ENCODE measurements around the gene LNPK. TPM values are rescaled to one million over a fixed set of nuclear protein-coding genes. Genes with fewer than 3 reads are reported as not detected.
"Not testable (repeated sequence)": the region's sequence is repeated elsewhere in the genome, so short reads cannot be mapped to it uniquely, and the experiment has no call there.

The LNPK gene, protein sequence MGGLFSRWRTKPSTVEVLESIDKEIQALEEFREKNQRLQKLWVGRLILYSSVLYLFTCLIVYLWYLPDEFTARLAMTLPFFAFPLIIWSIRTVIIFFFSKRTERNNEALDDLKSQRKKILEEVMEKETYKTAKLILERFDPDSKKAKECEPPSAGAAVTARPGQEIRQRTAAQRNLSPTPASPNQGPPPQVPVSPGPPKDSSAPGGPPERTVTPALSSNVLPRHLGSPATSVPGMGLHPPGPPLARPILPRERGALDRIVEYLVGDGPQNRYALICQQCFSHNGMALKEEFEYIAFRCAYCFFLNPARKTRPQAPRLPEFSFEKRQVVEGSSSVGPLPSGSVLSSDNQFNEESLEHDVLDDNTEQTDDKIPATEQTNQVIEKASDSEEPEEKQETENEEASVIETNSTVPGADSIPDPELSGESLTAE
- polyA plus RNA-seq (2013, experiment 1 of 2; ENCODE audit: insufficient read length) = 28.9 TPM
- 28.4 TPM for polyA plus RNA-seq (2013, experiment 2 of 2; ENCODE audit: insufficient read length)

GRCh38 chr2:176001916-176002687 lies at the start of gene LNPK:
Gene LNPK, minus strand, starts transcription at chr2:176002267. Its CDS starts 6,683 bp downstream, at chr2:175995584.
- DNase-seq = peak; percentile 87

DNA sequence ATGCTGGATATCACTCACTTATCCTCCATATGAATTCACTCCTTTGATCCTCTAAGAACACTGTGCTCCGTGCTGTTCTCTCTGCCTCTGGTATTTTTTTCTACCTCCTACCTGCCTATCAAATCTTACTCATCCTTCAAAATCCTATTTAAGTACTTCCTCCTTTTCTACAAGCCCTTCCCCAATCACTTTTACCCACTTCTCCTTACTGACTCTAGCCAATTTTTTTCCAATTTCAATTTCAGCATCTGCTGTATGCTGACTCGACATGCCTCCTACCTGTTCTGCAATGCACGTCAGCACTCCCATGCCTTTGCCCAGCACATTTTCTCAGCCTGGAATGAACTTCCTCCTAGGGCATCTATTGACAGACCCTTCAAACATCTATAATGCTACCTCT lies 37.3 kb upstream of the LNPK start:
- DNase-seq = no peak

DNA sequence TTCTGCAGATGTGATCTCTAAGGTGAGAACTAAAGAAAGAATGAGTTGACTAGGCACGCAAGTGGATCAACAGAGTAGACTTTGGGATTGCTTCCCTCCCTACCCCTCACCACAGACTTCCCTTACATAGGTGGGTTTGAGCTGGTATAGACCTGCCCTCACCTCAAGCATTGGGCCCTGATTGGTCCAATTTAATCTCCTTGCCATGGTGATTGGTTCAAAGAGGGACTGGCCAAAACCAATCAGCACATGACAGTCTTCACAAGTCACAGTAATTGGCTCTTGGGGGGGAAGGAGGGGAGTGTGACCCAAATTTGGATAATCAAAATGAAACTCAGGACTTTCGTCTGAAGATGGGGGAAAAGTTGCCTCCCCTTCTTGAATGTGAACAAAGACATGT lies 36.6 kb upstream of the LNPK start:
- DNase-seq = no peak

DNA sequence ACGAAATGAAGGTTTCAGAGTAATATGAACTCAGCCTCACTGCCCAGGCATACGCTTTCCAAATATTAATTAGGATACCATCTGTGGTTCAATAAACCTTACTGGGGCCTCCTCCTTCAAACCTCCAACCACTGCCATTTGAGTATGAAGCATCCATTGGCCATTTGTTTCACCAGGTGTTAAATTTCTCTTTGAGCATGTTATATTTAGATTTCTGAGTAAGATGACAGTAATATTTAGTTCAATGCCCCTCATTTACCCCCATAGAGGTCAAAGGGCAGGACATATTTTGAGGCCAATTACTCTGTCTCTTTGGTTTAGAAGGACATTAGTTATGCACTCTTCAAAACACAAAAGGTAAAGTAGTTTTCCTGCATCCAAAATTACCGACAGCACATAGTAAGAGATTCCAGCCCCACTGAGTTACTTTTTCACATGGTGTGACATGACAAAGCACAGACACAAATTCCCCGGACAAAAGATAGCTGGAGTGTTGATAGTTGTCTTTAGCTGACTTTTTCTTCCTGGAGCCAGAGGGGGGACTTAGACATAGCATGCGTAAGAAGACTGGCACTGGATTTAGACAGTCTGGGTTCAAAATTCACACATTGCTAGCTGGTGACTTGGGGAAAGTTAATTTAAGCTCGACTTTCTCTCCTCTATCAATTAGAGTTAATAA lies 33.1 kb upstream of the LNPK start:
- no peak for DNase-seq

- DNase-seq = no peak
These were observed 25.7 kb upstream of the LNPK start for GRCh38 chr2:176027806-176028205.

- DNase-seq = no peak
These were observed 23.9 kb upstream of the LNPK start for GRCh38 chr2:176025932-176026331.

DNA sequence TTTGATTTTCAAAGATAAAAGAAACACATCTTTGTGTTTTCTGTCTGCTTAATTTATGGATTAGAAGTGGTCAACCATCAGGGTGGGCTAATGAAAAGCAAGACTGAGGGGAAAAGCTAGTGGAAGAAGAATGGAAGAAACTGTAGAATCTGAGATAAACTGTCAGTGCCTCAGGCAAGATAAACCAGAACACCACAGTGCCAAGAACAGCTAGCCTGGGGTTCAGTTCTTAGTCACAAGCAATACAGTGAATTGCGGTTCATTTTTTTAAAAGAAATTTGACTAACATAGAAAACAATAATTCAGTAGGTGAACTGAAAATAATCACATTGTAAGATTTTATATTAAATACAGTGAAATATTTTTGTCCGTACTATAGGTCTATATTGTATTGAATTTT lies 22.0 kb upstream of the LNPK start:
- DNase-seq = no peak

DNA sequence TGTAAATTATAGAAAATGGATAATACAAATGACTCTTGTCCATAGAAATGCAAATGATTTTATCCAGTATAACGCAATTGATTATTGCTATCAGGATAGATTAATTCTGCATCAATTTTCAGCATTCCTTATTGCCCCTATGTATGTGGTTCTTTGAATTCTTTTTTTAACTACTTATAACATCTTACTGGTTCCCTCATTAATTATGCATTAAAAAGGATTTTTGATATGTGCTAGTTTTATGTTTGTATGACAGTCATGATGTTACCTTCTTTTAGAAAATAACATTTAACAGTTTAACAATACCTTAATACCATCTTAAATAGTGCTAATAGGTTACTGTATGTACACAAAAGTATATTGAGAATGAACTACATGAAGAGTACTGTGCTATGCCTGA lies 20.0 kb upstream of the LNPK start:
- no peak for DNase-seq

DNA sequence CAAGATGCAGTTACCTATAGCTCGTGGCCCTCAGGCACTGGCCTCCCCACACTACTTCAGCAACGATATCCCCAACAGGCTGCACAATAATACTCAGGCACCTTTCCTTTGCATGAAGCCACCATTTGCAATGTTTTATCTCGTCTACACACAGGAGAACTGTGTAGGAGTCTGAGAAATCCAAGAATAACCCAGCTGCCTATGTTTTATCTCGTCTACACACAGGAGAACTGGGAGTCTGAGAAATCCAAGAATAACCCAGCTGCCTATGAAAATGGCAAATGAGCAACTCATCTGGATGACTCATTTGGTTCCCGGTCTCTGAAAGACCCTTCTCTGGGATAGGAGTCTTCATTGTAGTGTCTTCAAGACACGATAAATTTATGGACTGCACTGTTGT lies 18.3 kb upstream of the LNPK start:
- DNase-seq = no peak

DNA sequence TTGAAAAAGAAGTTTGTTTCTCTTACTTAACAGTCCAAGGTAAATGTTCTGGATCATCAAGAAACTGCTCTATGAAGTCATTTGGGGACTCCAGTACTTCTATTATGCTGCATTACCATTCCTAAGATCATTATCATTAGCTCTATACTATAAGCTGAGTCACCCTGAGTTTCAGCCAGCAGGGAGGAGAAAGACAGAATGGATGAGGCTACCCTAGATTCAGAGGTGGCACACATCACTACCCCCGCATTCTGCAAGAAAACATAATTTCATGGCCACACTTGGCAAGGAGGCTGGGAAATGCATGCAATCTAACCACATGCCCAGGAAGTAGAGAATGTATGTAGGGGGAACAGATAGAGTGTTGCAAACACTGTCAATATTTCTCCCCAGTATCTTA lies 16.6 kb upstream of the LNPK start:
- peak; percentile 50 for DNase-seq

GRCh38 chr2:176009445-176009844 lies 7.4 kb upstream of the LNPK start:
- DNase-seq = no peak

DNA sequence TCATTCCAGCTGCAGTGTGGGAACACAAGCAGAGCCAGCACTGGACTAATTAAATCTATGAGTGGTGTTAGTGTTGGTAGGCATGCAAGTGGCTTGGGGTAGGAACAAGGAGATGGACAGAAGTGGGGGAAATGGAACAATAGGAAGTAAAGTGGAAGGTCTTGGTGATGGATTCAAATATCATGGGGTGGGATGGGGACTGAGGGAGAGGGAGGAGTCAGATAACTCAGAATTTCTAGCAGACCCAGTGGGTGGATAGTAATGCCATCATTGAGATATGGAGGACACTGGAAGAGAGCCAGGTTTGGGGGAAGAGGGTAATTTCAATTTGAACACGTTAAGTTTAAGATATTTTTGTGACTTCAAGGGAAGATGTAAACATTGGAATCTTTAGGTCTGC lies 2.9 kb upstream of the LNPK start:
- no peak for DNase-seq

- no peak for DNase-seq
These were observed 1.9 kb upstream of the LNPK start for GRCh38 chr2:176003958-176004357.

DNA sequence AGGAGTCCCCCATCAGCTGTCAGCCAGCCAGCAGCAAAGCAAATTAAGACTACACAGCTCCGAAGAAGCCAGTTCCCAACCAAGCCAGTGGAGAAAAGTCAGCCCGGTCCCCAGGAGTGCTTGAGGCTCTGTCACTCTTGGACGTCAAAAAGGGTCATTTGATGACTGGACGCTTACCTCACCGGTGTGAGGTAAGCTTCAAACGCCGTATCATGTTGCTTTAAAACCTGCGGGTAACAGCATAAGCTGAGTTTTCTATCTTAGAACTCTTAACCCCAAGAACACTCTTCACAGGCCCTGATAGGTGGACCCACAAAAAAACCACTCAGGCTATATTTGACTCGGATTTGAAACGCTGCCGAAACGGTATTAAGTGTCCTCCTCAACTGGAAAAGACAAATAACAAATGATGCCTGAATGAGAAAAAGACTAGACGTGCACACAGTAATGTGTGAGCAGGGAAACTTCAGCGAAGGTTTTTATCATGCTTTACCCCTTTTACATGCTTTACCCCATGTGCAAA lies 682 bp upstream of the LNPK start:
- DNase-seq = peak; percentile 10

DNA sequence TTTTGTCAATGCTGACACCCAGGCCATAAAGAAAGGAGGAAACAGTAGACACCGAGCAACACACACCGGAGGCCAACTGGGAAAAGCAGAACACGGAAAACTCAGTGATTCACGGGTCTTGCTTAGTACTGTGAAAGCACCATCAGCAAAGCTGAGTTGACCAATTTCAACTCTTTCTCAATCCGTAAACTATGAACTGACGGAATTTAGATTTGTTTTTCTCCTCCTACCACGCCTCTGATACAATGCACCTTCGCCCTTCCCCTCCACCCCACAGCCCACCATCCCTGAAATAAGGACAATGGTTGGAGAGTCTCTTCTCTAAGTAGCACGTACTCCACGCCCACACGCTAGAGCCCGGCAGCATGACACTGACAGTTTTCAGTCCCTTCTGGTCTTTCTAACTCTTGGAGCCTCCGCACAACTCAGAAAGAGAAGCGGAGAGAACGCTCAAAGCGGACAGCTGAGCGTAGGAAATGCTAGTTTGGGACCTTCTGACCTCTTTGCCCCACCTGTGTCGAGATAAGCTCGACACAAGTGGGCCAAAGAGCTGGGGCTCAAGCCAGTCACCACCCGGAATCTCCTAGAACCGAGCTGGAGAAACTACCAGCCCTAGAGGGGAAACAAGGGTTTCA lies 669 bp downstream of the LNPK start:
- DNase-seq = peak; percentile 34

- no peak for DNase-seq
These were observed 2.7 kb downstream of the LNPK start for GRCh38 chr2:175999283-175999819.

DNA sequence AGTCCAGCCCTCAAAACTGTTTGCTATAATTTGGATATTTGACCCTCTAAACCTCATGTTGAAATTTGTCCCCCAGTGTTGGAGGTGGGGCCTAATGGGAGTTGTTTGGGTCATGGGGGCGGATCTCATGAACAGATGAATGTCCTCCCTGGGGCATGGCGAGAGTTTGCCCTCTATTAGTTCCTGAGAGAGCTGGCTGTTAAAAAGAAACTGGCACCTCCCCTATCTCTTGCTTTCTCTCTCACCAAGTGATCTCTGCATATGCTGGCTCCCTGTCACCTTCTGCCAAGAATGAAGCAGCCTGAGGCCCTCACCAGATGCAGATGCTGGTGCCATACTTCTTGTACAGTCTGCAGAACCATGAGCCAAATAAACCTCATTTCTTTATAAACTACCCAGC lies 12.0 kb downstream of the LNPK start:
- no peak for DNase-seq

- DNase-seq = not testable (repeated sequence)
These were observed 14.9 kb downstream of the LNPK start for GRCh38 chr2:175987126-175987525.

DNA sequence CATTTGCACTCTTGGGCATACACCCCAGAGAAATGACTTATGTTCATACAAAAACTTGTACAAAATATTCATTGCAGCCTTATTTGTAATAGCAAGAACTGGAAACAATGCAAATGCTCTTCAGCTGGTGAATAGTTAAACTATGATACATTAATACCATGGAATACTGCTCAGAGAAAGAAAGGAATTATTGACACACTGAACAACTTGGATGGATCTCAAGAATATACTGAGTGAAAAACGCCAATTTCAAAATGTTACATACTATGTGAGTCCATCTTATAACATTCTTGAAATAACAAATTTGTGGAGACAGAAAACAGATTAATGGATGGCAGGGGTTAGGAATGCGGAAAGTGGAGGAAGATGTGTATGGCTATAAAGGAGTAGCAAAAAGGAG lies 17.2 kb downstream of the LNPK start:
- DNase-seq = peak; percentile 56

- no peak for DNase-seq
These were observed 20.5 kb downstream of the LNPK start for GRCh38 chr2:175981551-175981950.

GRCh38 chr2:175976391-175977157 lies 25.5 kb downstream of the LNPK start:
- peak; percentile 28 for DNase-seq

All from fibroblast of skin of abdomen (primary cell).